HepG2 (cell line): ENCODE results near the gene BBLN. TPM values are rescaled to one million over a fixed set of nuclear protein-coding genes. Genes with fewer than 3 reads are reported as not detected.

Experiments
- ATAC-seq: fragments of 200-7000 bp; cut with Tn5 transposase; 3 replicates; pipeline ENCODE4 v1.9.1; 2020; ENCODE audit warnings: mild to moderate bottlenecking, moderate library complexity
- BruUV-seq: library from RNA; stranded (reverse); fragments of 400-500 nt; replicated peaks from 2 replicates; lab custom pipeline; 2021; lab: Mats Ljungman, UMichigan
- CTCF ChIA-PET: fragments of 300-600 bp; formaldehyde crosslinking; extraction: SDS; loops from one replicate; lab custom pipeline; 2021; ENCODE audit warnings: low total read pairs, inconsistent platforms, low intra/inter-chr PET ratio; lab: Yijun Ruan, JAX
- POLR2A ChIA-PET: fragments of 350-600 bp; sonication (Branson Sonifier 250); formaldehyde crosslinking; loops from one replicate; lab custom pipeline; 2020; ENCODE audit warnings: antibody characterized with exemption, inconsistent platforms; lab: Yijun Ruan, JAX
- DNase-seq: peaks from one replicate; pipeline ENCODE4 v3.0.0-alpha.2; 2015; ENCODE audit warnings: low spot score
- FAIRE-seq: peaks from 3 replicates; lab custom pipeline; 2011; peaks lifted over from hg19 to GRCh38; lab: Jason Lieb, UNC
- H2AFZ ChIP-seq: one replicate; pipeline ENCODE4 v1.6.1; 2011; ENCODE audit warnings: low read length, inconsistent platforms
- H3K27ac ChIP-seq: fragments of 300-600 bp; 3 replicates; pipeline ENCODE4 v1.8.0; 2011; ENCODE audit warnings: mixed run types, mild to moderate bottlenecking, mixed read lengths, low read length, inconsistent platforms; ENCODE audit not compliant: insufficient read depth; ENCODE audit errors: extremely low read length
- H3K27me3 ChIP-seq, 2 experiments: fragments of 200-600 bp in 1 of 2; 2 replicates in 1 of 2; 3 replicates in 1 of 2; pipeline versions ENCODE4 v1.6.0 to v1.8.0; 2011; ENCODE audit warnings: low read length in 2 of 2, mild to moderate bottlenecking in 2 of 2, moderate library complexity in 2 of 2, inconsistent platforms in 1 of 2; ENCODE audit not compliant: insufficient read depth in 2 of 2, control insufficient read depth in 1 of 2
- H3K36me3 ChIP-seq, 2 experiments: fragments of 200-600 bp in 1 of 2; replicated peaks in 1 of 2; 2 replicates in 1 of 2; 3 replicates in 1 of 2; pipeline versions ENCODE4 v1.5.1 to v1.8.0; 2011; ENCODE audit warnings: low read length in 2 of 2, inconsistent platforms in 1 of 2; ENCODE audit not compliant: insufficient read depth in 2 of 2, control insufficient read depth in 1 of 2
- H3K4me1 ChIP-seq: 2 replicates; pipeline ENCODE4 v1.5.1; 2012; ENCODE audit warnings: low read length, inconsistent platforms; ENCODE audit not compliant: insufficient read depth
- H3K4me2 ChIP-seq: 2 replicates; pipeline ENCODE4 v1.6.0; 2011; ENCODE audit warnings: low read depth, low read length, inconsistent platforms
- H3K4me3 ChIP-seq, 3 experiments: fragments of 200-600 bp in 1 of 3; sonication (generic), shearing (Covaris generic) in 1 of 3; replicated peaks in 1 of 3; 2 replicates each; pipeline ENCODE4 v1.5.1; 2011 to 2016; ENCODE audit warnings: low read length in 3 of 3, inconsistent platforms in 2 of 3, low read depth in 2 of 3, mild to moderate bottlenecking in 2 of 3, control low read depth in 1 of 3, mixed read lengths in 1 of 3; ENCODE audit not compliant: insufficient read depth in 1 of 3
- H3K79me2 ChIP-seq: one replicate; pipeline ENCODE4 v1.6.1; 2011; ENCODE audit warnings: low read length, inconsistent platforms; ENCODE audit not compliant: insufficient read depth
- H3K9ac ChIP-seq: 2 replicates; pipeline ENCODE4 v1.6.0; 2011; ENCODE audit warnings: mild to moderate bottlenecking, low read depth, low read length, inconsistent platforms; ENCODE audit not compliant: insufficient read depth
- H3K9me3 ChIP-seq: 2 replicates; pipeline ENCODE4 v1.5.1; 2012; ENCODE audit warnings: mild to moderate bottlenecking, low read length
- H4K20me1 ChIP-seq: 2 replicates; pipeline ENCODE4 v1.6.0; 2011; ENCODE audit warnings: inconsistent platforms, mild to moderate bottlenecking, low read length, moderate library complexity; ENCODE audit not compliant: insufficient read depth
- E2F2 ChIP-seq: sonication (generic); formaldehyde crosslinking; IDR thresholded peaks from 2 replicates; pipeline ENCODE4 v1.4.0; 2020; ENCODE audit warnings: missing genetic modification reagents, borderline replicate concordance
- MEF2D ChIP-seq: sonication (generic); formaldehyde crosslinking; IDR thresholded peaks from 2 replicates; pipeline ENCODE4 v1.5.1; 2020; ENCODE audit warnings: mild to moderate bottlenecking, missing genetic modification reagents
- NCOA2 ChIP-seq: sonication (generic); formaldehyde crosslinking; IDR thresholded peaks from 2 replicates; pipeline ENCODE4 v1.8.0; 2022; ENCODE audit warnings: inconsistent platforms
- NR3C1 ChIP-seq: sonication (generic); formaldehyde crosslinking; IDR thresholded peaks from 2 replicates; pipeline ENCODE4 v1.4.0; 2020; ENCODE audit warnings: missing genetic modification reagents
- NRL ChIP-seq: sonication (generic); formaldehyde crosslinking; IDR thresholded peaks from 2 replicates; pipeline ENCODE4 v1.5.0; 2020; ENCODE audit warnings: missing genetic modification reagents, mild to moderate bottlenecking, moderate library complexity, borderline replicate concordance
- POLR2AphosphoS5 ChIP-seq: IDR thresholded peaks from 2 replicates; pipeline ENCODE4 v1.6.1; 2012; ENCODE audit warnings: low read depth, low read length
- RBFOX2 ChIP-seq: fragments of 200-400 bp; formaldehyde crosslinking; IDR thresholded peaks from 2 replicates; pipeline ENCODE4 v1.6.1; 2017; ENCODE audit warnings: low read depth, mild to moderate bottlenecking, low read length
- SMARCE1 ChIP-seq: fragments of 450-650 bp; IDR thresholded peaks from 2 replicates; pipeline ENCODE4 v1.6.1; 2017; ENCODE audit warnings: borderline replicate concordance
- UBTF ChIP-seq: sonication (generic); formaldehyde crosslinking; IDR thresholded peaks from 2 replicates; pipeline ENCODE4 v1.4.0; 2020; ENCODE audit warnings: mild to moderate bottlenecking, missing genetic modification reagents
- ZFP82 ChIP-seq: sonication (generic); formaldehyde crosslinking; IDR thresholded peaks from 2 replicates; pipeline ENCODE4 v1.5.1; 2020; ENCODE audit warnings: mild to moderate bottlenecking, missing genetic modification reagents, borderline replicate concordance
- ZFYVE20 ChIP-seq: sonication (generic); formaldehyde crosslinking; IDR thresholded peaks from 2 replicates; pipeline ENCODE4 v1.8.0; 2023; ENCODE audit warnings: low read depth, mild to moderate bottlenecking, moderate library complexity, missing genetic modification reagents, borderline replicate concordance
- ZKSCAN8 ChIP-seq: IDR thresholded peaks from 2 replicates; pipeline ENCODE4 v1.6.1; 2016; ENCODE audit warnings: borderline replicate concordance, missing genetic modification reagents, missing compliant biosample characterization
- ZNF12 ChIP-seq: sonication (generic); formaldehyde crosslinking; IDR thresholded peaks from 2 replicates; pipeline ENCODE4 v1.5.0; 2020; ENCODE audit warnings: missing genetic modification reagents
- ZNF451 ChIP-seq: sonication (generic); formaldehyde crosslinking; IDR thresholded peaks from 2 replicates; pipeline ENCODE4 v1.5.0; 2020; ENCODE audit warnings: mild to moderate bottlenecking, missing genetic modification reagents
- ZNF547 ChIP-seq: sonication (generic); formaldehyde crosslinking; IDR thresholded peaks from 2 replicates; pipeline ENCODE4 v1.5.1; 2020; ENCODE audit warnings: mild to moderate bottlenecking, missing genetic modification reagents
- ZNF557 ChIP-seq: sonication (generic); formaldehyde crosslinking; IDR thresholded peaks from 2 replicates; pipeline ENCODE4 v1.4.0; 2020; ENCODE audit warnings: missing genetic modification reagents
- ZNF709 ChIP-seq: sonication (generic); formaldehyde crosslinking; IDR thresholded peaks from 2 replicates; pipeline ENCODE4 v1.5.0; 2020; ENCODE audit warnings: mild to moderate bottlenecking, missing genetic modification reagents
- WGBS: methylation state at CpG from one replicate; pipeline ENCODE4 v1.1.6; 2017; ENCODE audit warnings: low lambda C conversion rate; 5-methylcytosine and 5-hydroxymethylcytosine counted together
- in situ Hi-C: cut with HindIII; loops from 2 replicates; pipeline ENCODE4 v1.10.0; 2017; ENCODE audit warnings: low pct_unique_long_range_greater_than_20kb; ENCODE audit not compliant: extremely low pct_ligation_motif_present
- intact Hi-C: fragments of 100-400 bp; cut with micrococcal nuclease; formaldehyde crosslinking; loops from one replicate; pipeline ENCODE4 v1.10.0; 2022; ENCODE audit not compliant: unreplicated experiment
- polyA plus RNA-seq, 8 experiments: library from polyadenylated mRNA; depleted of rRNA in 3 of 8; stranded (reverse) in 7 of 8; unstranded in 1 of 8; fragments of >200 nt; fragmentation: Illumina TruSeq in 4 of 8; extraction: Trizol in 4 of 8; gene quantifications; 2 replicates each; pipeline versions ENCODE4 v1.2.1 to v1.2.3, GENCODE V29; 2011 to 2016; ENCODE audit warnings: low read depth in 4 of 8, missing spikeins in 1 of 8, mixed read lengths in 1 of 8; ENCODE audit not compliant: insufficient read depth in 1 of 8
- total RNA-seq, 5 experiments: library from RNA; depleted of rRNA; stranded (reverse); fragments of >200 nt; fragmentation: Illumina TruSeq; extraction: Trizol; gene quantifications; 2 replicates each; pipeline ENCODE4 v1.2.3, GENCODE V29; 2016; ENCODE audit warnings: low read depth in 1 of 5
- TF ChIP-seq, protein P1 (sequence below): sonication (generic); formaldehyde crosslinking; IDR thresholded peaks from 2 replicates; pipeline ENCODE4 v1.5.0; 2020; ENCODE audit warnings: missing genetic modification reagents, mild to moderate bottlenecking, borderline replicate concordance

BBLN gene
- total and polyA plus RNA-seq, 2 of the 13 experiments (the other 11 are each of a cell fraction or from before 2014, with no cell fraction given): 27.6 to 33.1 TPM

- no peak for TF ChIP-seq ZNF557 (CRISPR knock-in tag)
- no peak for TF ChIP-seq E2F2
- TF ChIP-seq POLR2AphosphoS5: no peak
- TF ChIP-seq RBFOX2: no peak
- no peak for TF ChIP-seq ZFYVE20 (CRISPR knock-in tag)
- no peak for TF ChIP-seq ZKSCAN8 (CRISPR knock-in tag)
- no peak for TF ChIP-seq ZNF709 (CRISPR knock-in tag)
- no peak for TF ChIP-seq NRL (CRISPR knock-in tag)
- no peak for TF ChIP-seq UBTF (CRISPR knock-in tag)
- no peak for TF ChIP-seq NR3C1
- TF ChIP-seq ZNF547: no peak
- no peak for TF ChIP-seq NCOA2 (CRISPR knock-in tag)
- no peak for TF ChIP-seq ZNF12
- TF ChIP-seq, protein P1, sequence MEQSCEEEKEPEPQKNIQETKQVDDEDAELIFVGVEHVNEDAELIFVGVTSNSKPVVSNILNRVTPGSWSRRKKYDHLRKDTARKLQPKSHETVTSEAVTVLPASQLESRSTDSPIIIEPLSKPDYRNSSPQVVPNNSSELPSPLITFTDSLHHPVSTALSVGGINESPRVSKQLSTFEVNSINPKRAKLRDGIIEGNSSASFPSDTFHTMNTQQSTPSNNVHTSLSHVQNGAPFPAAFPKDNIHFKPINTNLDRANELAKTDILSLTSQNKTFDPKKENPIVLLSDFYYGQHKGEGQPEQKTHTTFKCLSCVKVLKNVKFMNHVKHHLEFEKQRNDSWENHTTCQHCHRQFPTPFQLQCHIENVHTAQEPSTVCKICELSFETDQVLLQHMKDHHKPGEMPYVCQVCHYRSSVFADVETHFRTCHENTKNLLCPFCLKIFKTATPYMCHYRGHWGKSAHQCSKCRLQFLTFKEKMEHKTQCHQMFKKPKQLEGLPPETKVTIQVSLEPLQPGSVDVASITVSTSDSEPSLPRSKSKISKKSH (CRISPR knock-in tag): no peak
- TF ChIP-seq ZNF451 (CRISPR knock-in tag): no peak
- no peak for TF ChIP-seq ZFP82 (CRISPR knock-in tag)
- no peak for TF ChIP-seq MEF2D (CRISPR knock-in tag)
- TF ChIP-seq SMARCE1: no peak
- no peak for DNase-seq
- Histone ChIP-seq H3K9ac (no peak overlapping the region), H3K4me1 (peaks cover 11% of the 10 kb centered on the region), H3K9me3 (no peaks in the 10 kb centered on the region), H3K79me2 (peaks cover 9% of the 10 kb centered on the region), H3K36me3 (peaks cover 6 to 39% of the 10 kb centered on the region in 2 experiments; a peak in 4 of 5 replicates), H3K4me3 (no peak overlapping the region), H2AFZ (no peak overlapping the region), H3K27ac (no peak overlapping the region), H3K4me2 (no peak overlapping the region), H4K20me1 (no peaks in the 10 kb centered on the region), H3K27me3 (no peaks in the 10 kb centered on the region)
- intact Hi-C loops (no loop called here), in situ Hi-C loops (no loop called here)
- 97% methylated on average over 2 of the region's 2 CpGs for WGBS
- FAIRE-seq: no peak
- ATAC-seq: no peak
- no TSS peak for BruUV-seq
- ChIA-PET CTCF (no interaction called here), POLR2A (no interaction called here)
Measured at GRCh38 chr9:128187361-128187760, 27.3 kb downstream of the BBLN start.
